OCI-LY1 (cell line): ENCODE data around the gene PAK4.

ENCODE experiments used
- H2AFZ ChIP-seq: fragments of 200-600 bp; sonication (generic), shearing (Covaris generic); 2 replicates; pipeline ENCODE4 v1.6.0; 2014; ENCODE audit warnings: antibody characterized with exemption, mild to moderate bottlenecking, low read length
- H3F3A ChIP-seq: fragments of 200-600 bp; sonication (generic), shearing (Covaris generic); 2 replicates; pipeline ENCODE4 v1.6.0; 2014; ENCODE audit warnings: mild to moderate bottlenecking, antibody characterized with exemption, low read length, moderate library complexity; ENCODE audit not compliant: insufficient read depth
- H3K27ac ChIP-seq: fragments of 200-600 bp; sonication (generic); 2 replicates; pipeline ENCODE4 v1.5.1; 2014; ENCODE audit warnings: low read length, mixed run types, mild to moderate bottlenecking, low read depth; ENCODE audit not compliant: poor library complexity, severe bottlenecking
- H3K27me3 ChIP-seq: fragments of 200-600 bp; sonication (generic); 2 replicates; pipeline ENCODE4 v1.6.0; 2014; ENCODE audit warnings: antibody characterized with exemption, mild to moderate bottlenecking, low read length, moderate library complexity; ENCODE audit not compliant: insufficient read depth
- H3K36me3 ChIP-seq: fragments of 200-600 bp; sonication (generic); 2 replicates; pipeline ENCODE4 v1.6.1; 2014; ENCODE audit warnings: mild to moderate bottlenecking, antibody characterized with exemption, low read length, moderate library complexity, mixed read lengths; ENCODE audit not compliant: insufficient read depth
- H3K4me1 ChIP-seq: fragments of 200-600 bp; sonication (generic); 2 replicates; pipeline ENCODE4 v1.5.1; 2014; ENCODE audit warnings: mild to moderate bottlenecking, low read length, moderate library complexity; ENCODE audit not compliant: insufficient read depth, severe bottlenecking
- H3K4me2 ChIP-seq: fragments of 200-600 bp; sonication (generic), shearing (Covaris generic); 2 replicates; pipeline ENCODE4 v1.6.1; 2014; ENCODE audit warnings: low read length
- H3K4me3 ChIP-seq: fragments of 200-600 bp; sonication (generic); 2 replicates; pipeline ENCODE4 v1.5.1; 2014; ENCODE audit warnings: low read length, low read depth, mild to moderate bottlenecking, mixed read lengths; ENCODE audit not compliant: poor library complexity, severe bottlenecking
- H3K79me2 ChIP-seq: fragments of 200-600 bp; shearing (Covaris generic); 2 replicates; pipeline ENCODE4 v1.6.1; 2016; ENCODE audit warnings: mixed run types, low read length, mixed read lengths; ENCODE audit not compliant: insufficient read depth
- H3K9ac ChIP-seq: fragments of 200-600 bp; sonication (generic), shearing (Covaris generic); 2 replicates; pipeline ENCODE4 v1.6.1; 2014; ENCODE audit warnings: mild to moderate bottlenecking, low read length, mixed read lengths
- H3K9me2 ChIP-seq: fragments of 200-600 bp; sonication (generic), shearing (Covaris generic); 2 replicates; pipeline ENCODE4 v1.6.1; 2014; ENCODE audit warnings: low read depth, mild to moderate bottlenecking, low read length, mixed read lengths
- H3K9me3 ChIP-seq: fragments of 200-600 bp; shearing (Covaris generic); 2 replicates; pipeline ENCODE4 v1.6.1; 2014; ENCODE audit warnings: low read length, mixed read lengths
- H4K20me1 ChIP-seq: fragments of 200-600 bp; sonication (generic), shearing (Covaris generic); 2 replicates; pipeline ENCODE4 v1.6.0; 2016; ENCODE audit warnings: mild to moderate bottlenecking, low read length; ENCODE audit not compliant: insufficient read depth
- EZH2 ChIP-seq: fragments of 200-600 bp; sonication (generic), shearing (Covaris generic); IDR thresholded peaks from 2 replicates; pipeline ENCODE4 v1.8.0; 2017; ENCODE audit warnings: borderline replicate concordance, mixed run types, mild to moderate bottlenecking, antibody characterized with exemption, low read length, moderate library complexity, mixed read lengths
- TF ChIP-seq, protein P1 (sequence below): fragments of 200-600 bp; sonication (generic), shearing (Covaris generic); IDR thresholded peaks from 2 replicates; pipeline ENCODE4 v1.5.1; 2017; ENCODE audit warnings: mild to moderate bottlenecking, antibody characterized with exemption, low read length, moderate library complexity, mixed read lengths

PAK4 gene

DNA sequence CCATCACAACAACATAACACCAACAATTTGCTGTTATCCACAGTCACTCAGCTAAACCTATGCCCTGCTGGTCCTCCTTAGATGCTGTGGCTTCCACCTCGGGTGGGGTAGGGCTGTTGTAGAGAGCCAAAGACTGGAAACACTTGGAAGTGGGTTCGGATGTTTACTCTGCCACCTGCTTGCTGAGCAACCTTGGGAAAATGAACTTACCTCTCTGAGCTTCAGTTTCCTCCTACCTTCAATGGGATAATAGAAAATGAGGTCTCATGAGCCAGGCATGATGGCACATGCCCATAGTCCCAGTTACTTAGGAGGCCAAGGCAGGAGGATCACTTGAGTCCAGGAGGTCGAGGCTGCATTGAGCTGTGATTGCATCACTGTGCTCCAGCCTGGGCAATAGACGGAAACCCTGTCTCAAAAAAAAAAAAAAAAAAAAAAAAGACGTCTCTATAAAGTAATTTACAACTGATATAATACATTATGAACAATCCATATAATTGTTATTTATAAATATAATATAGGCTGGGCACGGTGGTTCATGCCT, 81.8 kb downstream of the PAK4 start:
- H3K27ac ChIP-seq, result no peak overlapping the region
- H3K9me2 ChIP-seq, result no peaks in the 10 kb centered on the region
- H3K4me1 ChIP-seq, result no peaks in the 10 kb centered on the region
- H3K4me3 ChIP-seq, result no peak overlapping the region
- no peak for TF ChIP-seq EZH2
- TF ChIP-seq, protein P1, sequence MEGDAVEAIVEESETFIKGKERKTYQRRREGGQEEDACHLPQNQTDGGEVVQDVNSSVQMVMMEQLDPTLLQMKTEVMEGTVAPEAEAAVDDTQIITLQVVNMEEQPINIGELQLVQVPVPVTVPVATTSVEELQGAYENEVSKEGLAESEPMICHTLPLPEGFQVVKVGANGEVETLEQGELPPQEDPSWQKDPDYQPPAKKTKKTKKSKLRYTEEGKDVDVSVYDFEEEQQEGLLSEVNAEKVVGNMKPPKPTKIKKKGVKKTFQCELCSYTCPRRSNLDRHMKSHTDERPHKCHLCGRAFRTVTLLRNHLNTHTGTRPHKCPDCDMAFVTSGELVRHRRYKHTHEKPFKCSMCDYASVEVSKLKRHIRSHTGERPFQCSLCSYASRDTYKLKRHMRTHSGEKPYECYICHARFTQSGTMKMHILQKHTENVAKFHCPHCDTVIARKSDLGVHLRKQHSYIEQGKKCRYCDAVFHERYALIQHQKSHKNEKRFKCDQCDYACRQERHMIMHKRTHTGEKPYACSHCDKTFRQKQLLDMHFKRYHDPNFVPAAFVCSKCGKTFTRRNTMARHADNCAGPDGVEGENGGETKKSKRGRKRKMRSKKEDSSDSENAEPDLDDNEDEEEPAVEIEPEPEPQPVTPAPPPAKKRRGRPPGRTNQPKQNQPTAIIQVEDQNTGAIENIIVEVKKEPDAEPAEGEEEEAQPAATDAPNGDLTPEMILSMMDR, result no peak
- H2AFZ ChIP-seq, result no peak overlapping the region
- no peaks in the 10 kb centered on the region for H3K9me3 ChIP-seq
- H3K36me3 ChIP-seq, result no peaks in the 10 kb centered on the region
- no peak overlapping the region for H3K4me2 ChIP-seq
- H3F3A ChIP-seq, result no peaks in the 10 kb centered on the region
- H4K20me1 ChIP-seq, result no peaks in the 10 kb centered on the region
- no peaks in the 10 kb centered on the region for H3K79me2 ChIP-seq
- H3K9ac ChIP-seq, result no peak overlapping the region
- H3K27me3 ChIP-seq, result 0 out of 2 replicates have a peak, but pooled peaks cover 5% of the 10 kb centered on the region

DNA sequence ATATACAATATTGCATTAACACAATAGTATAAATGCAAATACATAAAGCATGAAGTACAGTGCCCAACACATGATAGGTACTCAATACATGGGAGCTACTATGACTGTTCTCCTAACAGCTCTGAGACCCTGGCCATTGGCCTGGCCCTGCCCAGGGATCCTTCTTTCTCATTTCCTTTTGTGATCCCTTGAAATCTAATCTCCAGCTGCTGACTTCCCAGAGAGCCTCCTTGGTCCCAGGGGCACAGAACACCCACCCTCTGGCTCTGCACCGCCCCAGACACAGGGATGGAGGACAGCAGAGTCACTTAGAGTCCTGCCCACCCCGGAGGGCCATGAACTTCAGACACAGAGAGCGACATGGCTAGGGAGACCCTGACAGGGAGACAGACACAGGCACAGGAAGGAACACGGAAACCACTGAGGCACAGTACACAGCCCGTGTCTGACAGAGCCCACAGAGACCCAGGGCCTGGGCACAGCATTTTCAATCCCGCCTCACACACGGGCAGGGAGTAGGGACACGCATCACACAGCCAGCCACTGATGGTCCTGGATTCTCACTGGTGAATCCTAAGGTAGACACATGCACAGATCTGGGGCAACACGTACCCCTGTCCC, 82.7 kb downstream of the PAK4 start:
- Histone ChIP-seq H3K9me3 (no peaks in the 10 kb centered on the region), H3K27ac (no peak overlapping the region), H3K4me2 (no peak overlapping the region), H3K27me3 (0 out of 2 replicates have a peak, but pooled peaks cover 5% of the 10 kb centered on the region), H4K20me1 (no peaks in the 10 kb centered on the region), H3K9me2 (no peaks in the 10 kb centered on the region), H3K4me3 (no peak overlapping the region), H3K9ac (no peak overlapping the region), H3K79me2 (no peaks in the 10 kb centered on the region), H2AFZ (no peak overlapping the region), H3K4me1 (no peaks in the 10 kb centered on the region), H3F3A (no peaks in the 10 kb centered on the region), H3K36me3 (no peaks in the 10 kb centered on the region)
- TF ChIP-seq EZH2, result no peak
- TF ChIP-seq, protein P1, result no peak

DNA sequence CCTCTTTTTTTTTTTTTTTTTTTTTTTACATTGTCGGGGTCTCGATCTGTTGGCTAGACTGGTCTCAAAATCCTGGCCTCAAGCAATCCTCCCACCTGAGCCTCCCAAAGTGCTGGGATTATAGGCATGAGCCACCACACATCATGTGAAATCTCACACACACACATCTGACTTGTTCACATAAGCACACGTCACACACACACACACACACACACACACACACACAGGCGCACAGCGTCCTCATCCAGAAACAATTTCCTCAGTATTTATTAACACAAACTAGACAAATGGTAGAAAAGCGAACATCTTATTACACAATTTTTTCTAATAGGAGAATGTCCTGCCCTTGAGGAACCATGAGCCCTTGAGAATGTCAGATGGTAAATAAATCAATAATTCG, 83.6 kb downstream of the PAK4 start:
- Histone ChIP-seq H3K27ac (no peak overlapping the region), H3K9ac (no peak overlapping the region), H2AFZ (no peak overlapping the region), H3K27me3 (0 out of 2 replicates have a peak, but pooled peaks cover 5% of the 10 kb centered on the region), H3K9me2 (no peaks in the 10 kb centered on the region), H3K4me3 (no peak overlapping the region), H4K20me1 (no peaks in the 10 kb centered on the region), H3F3A (no peaks in the 10 kb centered on the region), H3K4me1 (no peaks in the 10 kb centered on the region), H3K36me3 (no peaks in the 10 kb centered on the region), H3K79me2 (no peaks in the 10 kb centered on the region), H3K9me3 (no peaks in the 10 kb centered on the region), H3K4me2 (no peak overlapping the region)
- TF ChIP-seq, protein P1, result no peak
- TF ChIP-seq EZH2, result no peak
